ENCODE results near the gene INSR.
A peak's percentile ranks its signal among the peaks of the same experiment; 100 is the strongest.
"Not testable (repeated sequence)": the region's sequence is repeated elsewhere in the genome, so short reads cannot be mapped to it uniquely, and the experiment has no call there.

The INSR gene

GRCh38 chr19:7224209-7224686, 70.0 kb downstream of the INSR start:
- no peak for DNase-seq (ENCODE audit: low read depth)

GRCh38 chr19:7223429-7223828, 70.8 kb downstream of the INSR start:
- no peak for DNase-seq (ENCODE audit: low read depth)

DNA sequence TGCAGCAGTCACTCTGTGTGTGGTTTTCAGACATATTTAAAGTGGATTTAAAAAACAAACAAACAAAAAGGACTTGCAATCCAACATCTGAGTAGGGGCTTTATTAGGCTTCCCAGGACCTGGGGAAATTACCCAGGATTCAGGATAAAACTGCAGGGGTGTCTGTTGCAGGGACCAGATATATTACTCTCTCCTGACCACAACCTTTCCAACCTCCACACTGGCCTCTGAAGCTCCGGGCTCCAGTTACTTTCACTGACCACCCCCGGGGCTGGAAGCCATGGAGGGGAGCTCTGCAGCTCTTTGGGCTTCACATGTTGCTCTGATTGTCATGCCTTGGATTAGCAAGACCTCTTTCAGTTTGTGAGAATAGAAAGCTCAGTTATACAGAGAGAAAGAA, 75.2 kb downstream of the INSR start:
- DNase-seq (ENCODE audit: low read depth): no peak

- no peak for DNase-seq (ENCODE audit: low read depth)
These were observed 76.4 kb downstream of the INSR start for GRCh38 chr19:7217861-7218260.

DNA sequence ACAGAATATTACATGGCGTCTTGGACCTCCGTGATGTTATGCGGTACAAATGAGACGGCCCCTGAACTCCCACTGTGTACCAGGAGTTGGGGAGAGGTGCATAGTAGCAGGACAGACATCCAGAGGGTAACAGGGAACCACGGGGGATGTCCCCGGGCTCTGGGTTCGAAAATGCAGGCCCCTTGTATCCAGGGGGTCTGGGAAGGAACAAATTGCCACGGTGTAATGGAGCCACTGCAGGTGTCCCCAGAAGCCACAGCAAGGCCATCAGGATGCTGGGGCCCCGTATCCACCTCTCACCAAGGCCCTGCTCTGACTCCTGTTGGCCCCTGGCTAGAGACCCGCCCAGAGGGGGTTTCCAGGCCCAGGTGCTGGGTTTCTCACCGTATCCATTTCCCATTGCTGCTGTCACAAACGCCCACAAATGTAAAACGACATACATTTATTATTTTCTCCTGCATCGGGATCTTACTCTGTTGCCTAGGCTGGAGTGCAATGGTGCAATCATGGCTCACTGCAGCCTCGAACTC, 77.8 kb downstream of the INSR start:
- DNase-seq (ENCODE audit: low read depth): no peak

DNA sequence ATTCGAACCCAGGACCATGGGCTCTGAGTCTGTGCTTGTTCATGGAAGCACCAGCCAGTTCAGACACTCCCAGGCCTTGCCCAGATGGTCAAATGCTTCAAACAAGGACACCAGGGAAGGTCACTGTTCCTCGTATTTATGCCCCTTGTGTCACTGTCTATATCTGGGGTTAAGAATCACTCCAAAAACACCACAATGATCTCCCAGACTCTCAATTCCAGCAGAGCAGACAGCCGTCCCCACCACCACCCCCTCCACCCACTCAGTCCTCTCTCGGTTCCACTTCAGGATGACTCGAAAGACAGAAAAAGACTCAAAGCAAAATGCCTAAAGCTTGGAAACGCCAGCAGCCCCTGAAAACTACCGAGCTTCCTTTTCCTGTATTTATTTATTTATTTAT, 79.0 kb downstream of the INSR start:
- no peak for DNase-seq (ENCODE audit: low read depth)

DNA sequence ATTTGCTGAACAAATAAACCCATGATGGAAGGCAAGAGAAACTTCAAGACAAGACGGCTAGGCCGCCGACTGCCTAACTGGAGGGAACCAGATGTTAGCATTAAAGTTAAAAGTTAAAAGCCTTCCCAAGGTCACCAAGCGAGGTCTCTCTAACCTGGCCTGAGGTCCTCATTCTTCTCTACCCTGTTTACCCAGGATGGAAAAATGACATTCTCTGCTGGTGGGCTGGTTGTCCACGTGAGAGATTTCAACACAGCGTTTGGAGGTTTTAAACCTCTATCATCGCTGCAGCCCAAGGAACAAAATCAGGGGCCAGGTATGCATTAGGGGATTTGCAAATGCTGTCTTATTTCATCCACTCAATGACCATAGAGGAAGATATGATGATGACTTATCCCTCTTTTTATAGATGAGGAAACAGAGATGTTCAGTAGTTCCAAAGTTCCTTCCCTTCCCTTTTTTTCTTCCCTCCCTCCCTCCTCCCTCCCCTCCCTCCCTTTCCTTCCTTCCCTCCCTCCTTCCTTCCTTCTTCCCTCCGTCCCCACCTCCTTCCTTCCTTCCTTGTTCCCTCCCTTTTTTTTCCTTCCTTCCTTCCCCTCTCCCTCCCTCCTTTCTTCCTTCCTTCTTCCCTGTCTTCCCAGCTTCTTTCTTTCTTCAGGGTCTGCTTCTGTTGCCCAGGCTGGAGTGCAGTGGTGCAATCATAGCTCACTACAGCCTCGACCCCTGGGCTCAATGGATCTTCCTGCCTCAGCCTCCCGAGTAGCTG, 79.7 kb downstream of the INSR start:
- no peak for DNase-seq (ENCODE audit: low read depth)

GRCh38 chr19:7213628-7214323, 80.4 kb downstream of the INSR start:
- DNase-seq (ENCODE audit: low read depth): no peak

DNA sequence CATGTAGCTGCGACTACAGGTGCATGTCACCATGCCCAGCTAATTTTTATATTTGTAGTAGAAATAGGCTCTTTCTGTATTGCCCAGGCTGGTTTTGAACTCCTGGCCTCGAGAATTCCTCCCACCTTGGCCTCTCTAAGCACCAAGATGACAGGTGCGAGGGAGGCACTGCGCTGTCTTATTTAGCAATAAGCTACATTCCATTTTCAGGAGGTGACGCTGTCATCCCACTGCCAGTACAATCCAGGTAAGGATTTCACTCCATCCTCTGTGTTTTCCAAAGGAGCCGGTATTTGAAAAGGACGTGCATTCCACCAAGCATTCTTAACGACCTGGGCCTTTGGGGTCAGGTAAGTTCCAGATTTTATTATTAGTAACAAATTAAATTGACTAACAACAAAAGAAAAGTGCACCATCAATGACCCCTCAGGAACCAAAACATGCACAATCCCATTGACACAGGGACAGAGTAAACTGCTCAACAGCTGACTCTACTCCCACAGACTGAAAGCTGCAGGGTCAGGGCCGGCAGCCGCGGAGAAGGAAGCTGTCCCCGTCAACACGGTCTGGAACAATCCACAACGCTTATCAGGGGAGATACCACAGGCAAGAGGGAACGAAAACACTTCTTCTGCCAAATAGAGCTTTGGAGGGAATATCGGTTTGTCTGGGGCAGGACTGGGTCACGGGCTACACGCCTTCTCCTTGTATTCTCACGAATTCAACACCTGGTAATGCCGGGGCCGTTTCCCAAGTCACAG, 82.8 kb downstream of the INSR start:
- no peak for DNase-seq (ENCODE audit: low read depth)

- DNase-seq (ENCODE audit: low read depth): no peak
These were observed 83.9 kb downstream of the INSR start for GRCh38 chr19:7210359-7210758.

- not testable (repeated sequence) for DNase-seq (ENCODE audit: low read depth)
These were observed 84.5 kb downstream of the INSR start for GRCh38 chr19:7209597-7210325.

GRCh38 chr19:7209036-7209435, 85.2 kb downstream of the INSR start:
- DNase-seq (ENCODE audit: low read depth): not testable (repeated sequence)

GRCh38 chr19:7203332-7203731, 90.9 kb downstream of the INSR start:
- no peak for DNase-seq (ENCODE audit: low read depth)

GRCh38 chr19:7202888-7203287, 91.3 kb downstream of the INSR start:
- no peak for DNase-seq (ENCODE audit: low read depth)

DNA sequence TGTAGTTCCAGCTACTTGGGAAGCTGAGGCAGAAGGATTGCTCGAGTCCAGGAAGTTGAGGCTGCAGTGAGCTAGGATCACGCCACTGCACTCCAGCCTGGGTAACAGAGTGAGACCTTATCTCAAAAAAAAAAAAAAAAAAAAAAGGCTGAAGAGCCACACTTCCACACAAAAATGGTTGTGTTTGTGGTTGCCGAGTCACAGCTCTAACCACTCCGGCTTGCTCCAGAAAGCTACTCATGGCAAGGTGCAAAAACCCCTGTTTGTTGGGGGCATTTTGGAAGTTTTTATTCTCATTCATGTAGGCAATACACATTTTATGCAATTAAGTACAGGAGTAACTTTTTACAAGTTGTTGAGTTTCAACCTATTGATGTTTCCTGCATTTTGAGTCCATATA, 93.5 kb downstream of the INSR start:
- DNase-seq (ENCODE audit: low read depth): no peak

GRCh38 chr19:7199613-7200533, 94.3 kb downstream of the INSR start:
- DNase-seq (ENCODE audit: low read depth): no peak

DNA sequence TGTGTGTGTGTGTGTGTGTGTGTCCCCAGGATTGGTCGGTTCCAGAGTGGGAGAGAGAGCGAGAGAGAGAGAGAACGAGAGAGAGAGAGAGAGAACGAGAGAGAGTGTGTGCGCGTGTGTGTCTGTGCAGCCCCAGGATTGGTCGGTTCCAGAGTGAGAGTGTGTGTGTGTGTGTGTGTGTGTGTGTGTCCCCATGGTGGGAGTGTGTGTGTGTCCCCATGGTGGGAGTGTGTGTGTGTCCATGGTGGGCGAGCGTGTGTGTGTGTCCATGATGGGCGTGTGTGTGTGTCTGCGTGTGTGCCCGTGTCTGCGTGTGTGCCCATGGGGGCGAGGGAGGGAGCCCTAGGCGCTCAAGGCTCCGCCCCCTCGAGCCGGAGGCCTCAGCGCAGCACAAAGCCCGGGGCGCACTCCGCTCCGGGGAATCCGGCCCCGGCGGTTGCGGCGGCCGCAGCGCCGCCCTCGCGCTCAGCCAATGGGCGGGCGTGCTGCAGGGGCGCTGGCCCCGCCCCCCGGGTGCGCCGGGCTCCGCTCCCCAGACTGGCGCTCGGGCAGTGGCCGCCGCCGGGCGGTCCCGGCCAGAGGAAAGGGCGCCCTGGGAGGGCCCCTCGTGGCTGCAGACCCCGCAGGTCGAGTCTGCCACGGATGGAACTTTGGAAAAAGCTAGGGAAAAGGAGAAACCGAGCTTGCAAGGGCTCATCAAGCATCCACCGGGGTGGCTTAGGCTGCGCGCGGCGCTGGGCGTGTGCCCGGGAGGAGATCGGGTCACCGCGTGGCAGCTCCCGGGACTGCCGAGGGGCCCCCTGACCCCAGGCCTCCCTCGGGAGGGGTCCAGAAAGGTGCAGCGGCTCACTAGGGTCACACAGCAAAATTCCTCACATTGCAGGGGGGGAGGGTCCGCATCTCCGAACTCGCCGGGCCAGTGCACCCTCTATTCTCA, 96.2 kb downstream of the INSR start:
- peak; percentile 60 for DNase-seq (ENCODE audit: low read depth)

DNA sequence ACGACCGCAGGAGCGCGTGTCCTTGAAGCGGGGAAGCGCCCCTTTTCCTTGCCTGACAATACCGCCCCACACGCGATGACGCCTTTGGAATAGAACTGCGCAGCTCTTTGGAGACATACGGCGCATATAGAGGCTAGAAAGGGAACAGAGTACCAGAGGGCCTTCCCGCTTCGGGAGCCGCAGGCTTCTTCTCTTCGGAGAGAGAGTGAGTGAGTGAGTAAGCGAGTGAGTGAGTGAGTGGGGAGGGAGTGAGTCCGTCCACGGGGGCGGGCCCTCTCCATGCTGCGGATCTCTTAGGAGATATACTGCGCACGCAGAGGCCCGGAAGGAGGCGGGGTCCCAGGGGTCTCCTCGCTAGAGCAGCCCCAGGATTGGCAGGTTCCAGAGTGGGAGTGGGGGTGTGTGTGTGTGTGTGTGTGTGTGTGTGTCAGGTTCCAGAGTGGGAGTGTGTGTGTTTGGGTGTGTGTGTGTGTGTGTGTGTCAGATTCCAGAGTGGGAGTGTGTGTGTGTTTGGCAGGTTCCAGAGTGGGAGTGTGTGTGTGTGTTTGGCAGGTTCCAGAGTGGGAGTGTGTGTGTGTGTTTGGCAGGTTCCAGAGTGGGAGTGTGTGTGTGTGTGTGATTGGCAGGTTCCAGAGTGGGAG, 97.0 kb downstream of the INSR start:
- peak; percentile 83 for DNase-seq (ENCODE audit: low read depth)

GRCh38 chr19:7196763-7197118, 97.5 kb downstream of the INSR start:
- DNase-seq (ENCODE audit: low read depth): no peak

Data from non-pigmented ciliary epithelial cell (primary cell).